Stimulated activated CD8-positive, alpha-beta memory T cell treated with anti-CD3 and anti-CD28 coated beads, Interleukin-2, amount 100 ng/mL, for 1 hour (primary cell): ENCODE data around the gene PARD6B.
"Not testable (repeated sequence)": the region's sequence is repeated elsewhere in the genome, so short reads cannot be mapped to it uniquely, and the experiment has no call there.

Source experiments
- DNase-seq, 2 donors: peaks; one replicate each; pipeline ENCODE4 v3.0.0-alpha.2; 2020; ENCODE audit warnings: low read depth in 2 of 2

PARD6B gene

GRCh38 chr20:50774515-50774914, 43.1 kb downstream of the PARD6B start:
- no peak for DNase-seq

- DNase-seq, result no peak
Measured at GRCh38 chr20:50776122-50776817, 44.9 kb downstream of the PARD6B start.

GRCh38 chr20:50777373-50777772, 46.0 kb downstream of the PARD6B start:
- no peak for DNase-seq

- not testable (repeated sequence) for DNase-seq
Measured at GRCh38 chr20:50778994-50779393, 47.6 kb downstream of the PARD6B start.

GRCh38 chr20:50783390-50783789, 52.0 kb downstream of the PARD6B start:
- no peak for DNase-seq

- DNase-seq, result no peak
Measured at GRCh38 chr20:50783903-50784302, 52.5 kb downstream of the PARD6B start.

GRCh38 chr20:50784464-50784863, 53.1 kb downstream of the PARD6B start:
- DNase-seq, result no peak

GRCh38 chr20:50786703-50787102, 55.3 kb downstream of the PARD6B start:
- DNase-seq, result no peak

GRCh38 chr20:50787181-50787580, 55.8 kb downstream of the PARD6B start:
- DNase-seq, result no peak

- DNase-seq, result no peak
Measured at GRCh38 chr20:50788045-50788991, 56.9 kb downstream of the PARD6B start.

- DNase-seq, result no peak
Measured at GRCh38 chr20:50789968-50790650, 58.7 kb downstream of the PARD6B start.

GRCh38 chr20:50790651-50791277, 59.4 kb downstream of the PARD6B start:
- DNase-seq, result peak; percentile 54 to 66

- no peak for DNase-seq
Measured at GRCh38 chr20:50792708-50793574, 61.6 kb downstream of the PARD6B start.

- DNase-seq, result not testable (repeated sequence)
Measured at GRCh38 chr20:50793575-50794016, 62.2 kb downstream of the PARD6B start.

- no peak for DNase-seq
Measured at GRCh38 chr20:50794181-50794845, 62.9 kb downstream of the PARD6B start.

GRCh38 chr20:50794846-50795634, 63.7 kb downstream of the PARD6B start, which contains the start of gene BCAS4:
TSS of gene BCAS4 (plus strand) at chr20:50795061. CDS start at chr20:50795084, 23 bp downstream.
- peak; percentile 66 to 72 for DNase-seq

- no peak for DNase-seq
Measured at GRCh38 chr20:50797142-50797541, 65.8 kb downstream of the PARD6B start.

GRCh38 chr20:50798650-50799049, 67.3 kb downstream of the PARD6B start:
- DNase-seq, result no peak

- no peak for DNase-seq
Measured at GRCh38 chr20:50799176-50799889, 68.0 kb downstream of the PARD6B start.
